Measurements from ENCODE around the gene NSUN6. TPM values are rescaled to one million over a fixed set of nuclear protein-coding genes. Genes with fewer than 3 reads are reported as not detected.

NSUN6 gene
- total and polyA plus RNA-seq, 7 donors = 3.0 to 7.0 (median 4.0) TPM

- TF ChIP-seq, protein P1, sequence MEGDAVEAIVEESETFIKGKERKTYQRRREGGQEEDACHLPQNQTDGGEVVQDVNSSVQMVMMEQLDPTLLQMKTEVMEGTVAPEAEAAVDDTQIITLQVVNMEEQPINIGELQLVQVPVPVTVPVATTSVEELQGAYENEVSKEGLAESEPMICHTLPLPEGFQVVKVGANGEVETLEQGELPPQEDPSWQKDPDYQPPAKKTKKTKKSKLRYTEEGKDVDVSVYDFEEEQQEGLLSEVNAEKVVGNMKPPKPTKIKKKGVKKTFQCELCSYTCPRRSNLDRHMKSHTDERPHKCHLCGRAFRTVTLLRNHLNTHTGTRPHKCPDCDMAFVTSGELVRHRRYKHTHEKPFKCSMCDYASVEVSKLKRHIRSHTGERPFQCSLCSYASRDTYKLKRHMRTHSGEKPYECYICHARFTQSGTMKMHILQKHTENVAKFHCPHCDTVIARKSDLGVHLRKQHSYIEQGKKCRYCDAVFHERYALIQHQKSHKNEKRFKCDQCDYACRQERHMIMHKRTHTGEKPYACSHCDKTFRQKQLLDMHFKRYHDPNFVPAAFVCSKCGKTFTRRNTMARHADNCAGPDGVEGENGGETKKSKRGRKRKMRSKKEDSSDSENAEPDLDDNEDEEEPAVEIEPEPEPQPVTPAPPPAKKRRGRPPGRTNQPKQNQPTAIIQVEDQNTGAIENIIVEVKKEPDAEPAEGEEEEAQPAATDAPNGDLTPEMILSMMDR (IDR thresholded peaks at IDR 0.05) = no peak
- intact Hi-C loops (cut with DNase I) = no loop called here
- H3K36me3 ChIP-seq (ENCODE audit: insufficient read depth in 1 of 2, low read depth in 1 of 2) = peaks cover 0 to 17% of the 10 kb centered on the region in 2 donors
- 94 to 98% (median 97%) methylated on average over 3 of the region's 3 CpGs for WGBS, 3 donors
- no peaks in the 10 kb centered on the region for H3K27me3 ChIP-seq (ENCODE audit: insufficient read depth in 3 of 3, low read length in 2 of 3)
- no peak overlapping the region for H3K27ac ChIP-seq
- DNase-seq (no peak), ATAC-seq (no peak)
- no peaks in the 10 kb centered on the region for H3K4me1 ChIP-seq
- H3K4me3 ChIP-seq = no peak overlapping the region
- no peaks in the 10 kb centered on the region for H3K9me3 ChIP-seq
These were observed 96.9 kb downstream of the NSUN6 start for GRCh38 chr10:18554479-18554878.

DNA sequence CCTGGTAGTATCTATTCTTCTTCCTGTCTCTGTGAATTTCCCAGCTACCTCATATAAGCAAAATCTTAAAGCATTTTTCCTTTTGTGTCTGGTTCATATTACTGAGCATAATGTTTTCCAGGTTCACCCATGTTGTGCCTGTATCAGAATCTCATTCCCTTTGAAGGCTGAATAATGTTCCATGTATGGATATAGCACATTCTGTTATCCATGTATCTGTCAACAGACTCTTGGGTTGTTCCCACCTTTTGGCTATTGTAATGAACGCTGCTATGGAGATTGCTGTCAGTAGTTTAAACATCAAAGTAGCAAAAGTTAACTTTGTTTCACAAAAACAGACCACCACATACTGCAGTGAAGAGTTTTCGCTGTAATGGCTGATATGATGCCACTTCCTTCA is 99.9 kb downstream of the NSUN6 start:
- Histone ChIP-seq H3K9me3 (no peaks in the 10 kb centered on the region), H3K36me3 (ENCODE audit: insufficient read depth in 1 of 2, low read depth in 1 of 2) (peaks cover 6 to 33% of the 10 kb centered on the region in 2 donors), H3K27me3 (ENCODE audit: insufficient read depth in 3 of 3, low read length in 2 of 3) (no peaks in the 10 kb centered on the region), H3K4me1 (no peaks in the 10 kb centered on the region), H3K4me3 (no peak overlapping the region), H3K27ac (no peak overlapping the region)
- TF ChIP-seq, protein P1 (IDR thresholded peaks at IDR 0.05) = no peak
- no peak for DNase-seq
- ATAC-seq = no peak
- 97 to 100% (median 98%) methylated on average over 2 of the region's 2 CpGs for WGBS, 3 donors
- intact Hi-C loops (cut with DNase I) = no loop called here

DNA sequence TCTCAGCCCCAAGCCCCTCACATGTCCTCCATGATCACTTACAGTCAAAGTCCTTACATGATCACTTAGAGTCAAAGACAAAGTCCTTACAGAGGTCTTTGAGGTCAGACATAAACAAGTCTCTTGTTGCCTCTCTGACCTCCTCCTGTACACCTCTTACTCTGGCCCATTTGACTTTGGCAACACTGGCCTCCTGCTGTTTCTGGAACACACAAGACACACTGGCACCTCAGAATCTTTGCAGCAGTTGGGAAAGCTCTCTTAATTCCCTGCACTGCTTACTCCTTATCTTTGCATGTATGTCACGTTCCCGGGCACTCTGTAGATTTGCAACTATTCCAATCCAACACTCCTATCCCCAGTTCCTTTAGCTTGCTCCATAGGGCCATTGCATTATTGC is 102.3 kb downstream of the NSUN6 start:
- 97 to 98% (median 97%) methylated on average over 2 of the region's 2 CpGs for WGBS, 3 donors
- TF ChIP-seq, protein P1 (IDR thresholded peaks at IDR 0.05) = no peak
- H3K4me1 ChIP-seq = no peaks in the 10 kb centered on the region
- no peaks in the 10 kb centered on the region for H3K27me3 ChIP-seq (ENCODE audit: insufficient read depth in 3 of 3, low read length in 2 of 3)
- no peaks in the 10 kb centered on the region for H3K9me3 ChIP-seq
- H3K4me3 ChIP-seq = no peak overlapping the region
- intact Hi-C loops (cut with DNase I) = no loop called here
- H3K36me3 ChIP-seq (ENCODE audit: insufficient read depth in 1 of 2, low read depth in 1 of 2) = peaks cover 6 to 49% of the 10 kb centered on the region in 2 donors
- ATAC-seq = no peak
- DNase-seq = no peak
- H3K27ac ChIP-seq = no peak overlapping the region

DNA sequence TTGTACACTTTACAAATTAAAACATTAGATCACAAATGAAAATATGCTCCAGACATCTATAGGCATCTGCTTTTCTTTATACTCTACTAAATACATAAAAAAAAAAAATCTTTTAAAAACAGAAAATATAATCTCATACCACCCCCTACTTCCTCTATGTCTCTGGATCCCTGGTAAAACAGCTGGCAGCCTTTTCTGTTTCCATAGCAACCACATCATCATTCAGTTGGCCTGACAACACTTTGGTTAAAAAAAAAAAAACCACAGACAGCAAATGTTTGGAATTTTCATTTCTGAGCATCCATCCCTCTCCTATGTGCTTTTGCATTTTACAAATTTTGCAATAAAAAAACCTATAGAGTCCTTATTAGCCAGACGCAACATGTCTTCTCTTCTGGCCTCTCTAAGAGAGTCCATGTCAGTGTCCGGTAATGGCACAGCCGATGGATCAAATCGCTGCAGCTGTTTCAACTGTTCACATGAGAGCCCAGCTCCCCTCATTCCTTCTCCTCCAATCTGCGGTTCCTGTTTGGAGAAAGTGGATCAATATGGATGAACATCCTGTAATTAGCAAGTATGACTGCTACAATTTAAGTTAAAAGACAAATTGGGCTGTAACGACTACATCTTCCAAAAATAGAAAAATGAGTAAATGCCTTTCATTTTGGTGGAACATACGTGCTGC is 105.6 kb downstream of the NSUN6 start:
- TF ChIP-seq, protein P1 (IDR thresholded peaks at IDR 0.05) = no peak
- ATAC-seq (no peak), DNase-seq (no peak)
- no peaks in the 10 kb centered on the region for H3K9me3 ChIP-seq
- intact Hi-C loops (cut with DNase I) = no loop called here
- H3K27ac ChIP-seq = no peak overlapping the region
- H3K36me3 ChIP-seq (ENCODE audit: insufficient read depth in 1 of 2, low read depth in 1 of 2) = peaks cover 6 to 58% of the 10 kb centered on the region in 2 donors
- H3K4me1 ChIP-seq = no peaks in the 10 kb centered on the region
- H3K27me3 ChIP-seq (ENCODE audit: insufficient read depth in 3 of 3, low read length in 2 of 3) = no peaks in the 10 kb centered on the region
- no peak overlapping the region for H3K4me3 ChIP-seq
- WGBS, 3 donors = 79 to 81% (median 79%) methylated on average over 7 of the region's 7 CpGs

DNA sequence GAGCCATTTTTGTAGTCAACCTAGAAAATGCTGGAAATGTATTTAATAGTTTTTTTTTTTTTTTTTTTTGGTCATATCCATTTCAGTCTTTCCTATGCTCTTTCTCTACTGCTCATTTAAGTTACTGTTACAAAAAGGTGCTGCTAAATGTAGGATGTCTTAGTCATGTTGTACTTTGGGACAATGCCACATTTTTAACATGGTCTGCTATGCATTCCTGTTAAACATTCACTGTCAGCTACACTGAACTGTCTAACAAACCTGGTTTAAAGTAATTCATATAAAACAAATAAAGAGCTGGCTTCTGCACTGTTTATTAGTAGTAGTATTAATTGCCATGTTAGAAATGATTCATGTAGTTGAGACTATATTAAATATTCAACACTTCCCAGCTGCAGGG is 108.6 kb downstream of the NSUN6 start:
- intact Hi-C loops (cut with DNase I) = no loop called here
- H3K27me3 ChIP-seq (ENCODE audit: insufficient read depth in 3 of 3, low read length in 2 of 3) = no peaks in the 10 kb centered on the region
- no peak overlapping the region for H3K4me3 ChIP-seq
- H3K9me3 ChIP-seq = no peaks in the 10 kb centered on the region
- H3K36me3 ChIP-seq (ENCODE audit: insufficient read depth in 1 of 2, low read depth in 1 of 2) = peaks cover 0 to 68% of the 10 kb centered on the region in 2 donors
- no peaks in the 10 kb centered on the region for H3K4me1 ChIP-seq
- H3K27ac ChIP-seq = no peak overlapping the region
- DNase-seq = no peak
- no peak for ATAC-seq
- TF ChIP-seq, protein P1 (IDR thresholded peaks at IDR 0.05) = no peak
